HEK293 (cell line): Measurements from ENCODE around the gene ARL6IP5.

ENCODE experiments used
- GLIS1 ChIP-seq: fragments of 450-650 bp; formaldehyde crosslinking; IDR thresholded peaks from 2 replicates; pipeline ENCODE4 v1.5.1; 2016; ENCODE audit warnings: missing biosample characterization, missing genetic modification characterization
- MYNN ChIP-seq: fragments of 450-650 bp; formaldehyde crosslinking; IDR thresholded peaks from 2 replicates; pipeline ENCODE4 v1.5.1; 2016; ENCODE audit warnings: missing biosample characterization, missing genetic modification characterization, borderline replicate concordance
- PRDM1 ChIP-seq: fragments of 450-650 bp; formaldehyde crosslinking; IDR thresholded peaks from 2 replicates; pipeline ENCODE4; 2016; ENCODE audit warnings: missing biosample characterization, missing genetic modification characterization
- SCRT2 ChIP-seq: fragments of 450-650 bp; formaldehyde crosslinking; IDR thresholded peaks from 2 replicates; pipeline ENCODE4 v1.5.1; 2016; ENCODE audit warnings: missing biosample characterization, missing genetic modification characterization
- SP2 ChIP-seq: fragments of 450-650 bp; formaldehyde crosslinking; IDR thresholded peaks from 2 replicates; pipeline ENCODE4 v1.5.1; 2016; ENCODE audit warnings: missing biosample characterization, missing genetic modification characterization
- SP7 ChIP-seq: fragments of 450-650 bp; formaldehyde crosslinking; IDR thresholded peaks from 2 replicates; pipeline ENCODE4 v1.5.1; 2016; ENCODE audit warnings: missing biosample characterization, missing genetic modification characterization
- TRIM28 ChIP-seq: IDR thresholded peaks from 2 replicates; pipeline ENCODE4 v1.6.1; 2011; ENCODE audit warnings: low read length, control low read depth, borderline replicate concordance
- YY2 ChIP-seq: fragments of 450-650 bp; formaldehyde crosslinking; IDR thresholded peaks from 2 replicates; pipeline ENCODE4 v1.5.1; 2016; ENCODE audit warnings: missing biosample characterization, missing genetic modification characterization
- ZBTB1 ChIP-seq: fragments of 450-650 bp; formaldehyde crosslinking; IDR thresholded peaks from 2 replicates; pipeline ENCODE4 v1.5.1; 2016; ENCODE audit warnings: missing biosample characterization, missing genetic modification characterization
- ZFHX2 ChIP-seq: fragments of 450-650 bp; formaldehyde crosslinking; conservative IDR thresholded peaks from 2 replicates; pipeline ENCODE4 v1.5.1; 2016; ENCODE audit warnings: missing biosample characterization, missing genetic modification characterization
- ZNF2 ChIP-seq: fragments of 450-650 bp; formaldehyde crosslinking; IDR thresholded peaks from 2 replicates; pipeline ENCODE4 v1.5.1; 2016; ENCODE audit warnings: missing biosample characterization, missing genetic modification characterization
- ZNF214 ChIP-seq: fragments of 450-650 bp; formaldehyde crosslinking; IDR thresholded peaks from 2 replicates; pipeline ENCODE4 v1.5.1; 2017; ENCODE audit warnings: missing biosample characterization, mild to moderate bottlenecking, missing genetic modification characterization, borderline replicate concordance
- ZNF23 ChIP-seq: fragments of 450-650 bp; formaldehyde crosslinking; IDR thresholded peaks from 2 replicates; pipeline ENCODE4 v1.5.1; 2016; ENCODE audit warnings: missing biosample characterization, missing genetic modification characterization, borderline replicate concordance
- ZNF302 ChIP-seq: fragments of 450-650 bp; formaldehyde crosslinking; IDR thresholded peaks from 2 replicates; pipeline ENCODE4 v1.5.1; 2016; ENCODE audit warnings: missing biosample characterization, missing genetic modification characterization, low read depth
- ZNF335 ChIP-seq: fragments of 450-650 bp; formaldehyde crosslinking; conservative IDR thresholded peaks from 2 replicates; pipeline ENCODE4 v1.5.1; 2016; ENCODE audit warnings: missing biosample characterization, missing genetic modification characterization
- ZNF341 ChIP-seq: fragments of 450-650 bp; formaldehyde crosslinking; IDR thresholded peaks from 2 replicates; pipeline ENCODE4; 2016; ENCODE audit warnings: low read depth, missing biosample characterization, missing genetic modification characterization
- ZNF350 ChIP-seq: fragments of 450-650 bp; formaldehyde crosslinking; IDR thresholded peaks from 2 replicates; pipeline ENCODE4 v1.5.0; 2017; ENCODE audit warnings: missing biosample characterization, mild to moderate bottlenecking, missing genetic modification characterization
- ZNF394 ChIP-seq: fragments of 450-650 bp; formaldehyde crosslinking; IDR thresholded peaks from 2 replicates; pipeline ENCODE4 v1.5.1; 2016; ENCODE audit warnings: missing biosample characterization, missing genetic modification characterization, mild to moderate bottlenecking, moderate library complexity, borderline replicate concordance
- ZNF404 ChIP-seq: fragments of 450-650 bp; formaldehyde crosslinking; IDR thresholded peaks from 2 replicates; pipeline ENCODE4 v1.5.1; 2017; ENCODE audit warnings: missing biosample characterization, missing genetic modification characterization
- ZNF529 ChIP-seq: fragments of 450-650 bp; formaldehyde crosslinking; IDR thresholded peaks from 2 replicates; pipeline ENCODE4 v1.5.1; 2017; ENCODE audit warnings: missing genetic modification characterization, missing biosample characterization; ENCODE audit not compliant: insufficient replicate concordance
- ZNF560 ChIP-seq: fragments of 450-650 bp; formaldehyde crosslinking; IDR thresholded peaks from 2 replicates; pipeline ENCODE4 v1.5.1; 2017; ENCODE audit warnings: missing biosample characterization, missing genetic modification characterization, borderline replicate concordance
- ZNF610 ChIP-seq: fragments of 450-650 bp; formaldehyde crosslinking; IDR thresholded peaks from 2 replicates; pipeline ENCODE4 v1.5.1; 2016; ENCODE audit warnings: missing biosample characterization, missing genetic modification characterization, borderline replicate concordance
- ZNF623 ChIP-seq: fragments of 450-650 bp; formaldehyde crosslinking; IDR thresholded peaks from 2 replicates; pipeline ENCODE4 v1.5.1; 2016; ENCODE audit warnings: missing biosample characterization, missing genetic modification characterization
- ZNF654 ChIP-seq: fragments of 450-650 bp; formaldehyde crosslinking; IDR thresholded peaks from 2 replicates; pipeline ENCODE4 v1.5.1; 2016; ENCODE audit warnings: low read depth, missing biosample characterization, missing genetic modification characterization
- ZNF658 ChIP-seq: fragments of 450-650 bp; formaldehyde crosslinking; IDR thresholded peaks from 2 replicates; pipeline ENCODE4; 2016; ENCODE audit warnings: missing biosample characterization, missing genetic modification characterization
- ZNF660 ChIP-seq: fragments of 450-650 bp; IDR thresholded peaks from 2 replicates; pipeline ENCODE4 v1.5.1; 2018; ENCODE audit warnings: missing biosample characterization, mild to moderate bottlenecking, missing genetic modification characterization
- ZNF677 ChIP-seq: fragments of 450-650 bp; IDR thresholded peaks from 2 replicates; pipeline ENCODE4 v1.5.0; 2018; ENCODE audit warnings: missing biosample characterization, mild to moderate bottlenecking, missing genetic modification characterization, moderate library complexity
- ZNF777 ChIP-seq: fragments of 450-650 bp; formaldehyde crosslinking; IDR thresholded peaks from 2 replicates; pipeline ENCODE4 v1.5.1; 2017; ENCODE audit warnings: missing biosample characterization, missing genetic modification characterization, borderline replicate concordance
- ZNF792 ChIP-seq: fragments of 450-650 bp; formaldehyde crosslinking; IDR thresholded peaks from 2 replicates; pipeline ENCODE4 v1.5.1; 2016; ENCODE audit warnings: missing biosample characterization, missing genetic modification characterization
- ZNF830 ChIP-seq: fragments of 450-650 bp; IDR thresholded peaks from 2 replicates; pipeline ENCODE4 v1.5.0; 2018; ENCODE audit warnings: missing biosample characterization, missing genetic modification characterization, low read depth, mild to moderate bottlenecking, moderate library complexity
- TF ChIP-seq, protein P1 (sequence below): fragments of 450-650 bp; formaldehyde crosslinking; IDR thresholded peaks from 2 replicates; pipeline ENCODE4 v1.5.1; 2017; ENCODE audit warnings: missing biosample characterization, missing genetic modification characterization
- TF ChIP-seq, protein P2 (sequence below): fragments of 450-650 bp; formaldehyde crosslinking; IDR thresholded peaks from 2 replicates; pipeline ENCODE4 v1.5.1; 2016; ENCODE audit warnings: missing biosample characterization, missing genetic modification characterization, borderline replicate concordance
- TF ChIP-seq, protein P3 (sequence below): fragments of 450-650 bp; formaldehyde crosslinking; IDR thresholded peaks from 2 replicates; pipeline ENCODE4 v1.5.1; 2016; ENCODE audit warnings: missing biosample characterization, missing genetic modification characterization

Gene ARL6IP5

DNA sequence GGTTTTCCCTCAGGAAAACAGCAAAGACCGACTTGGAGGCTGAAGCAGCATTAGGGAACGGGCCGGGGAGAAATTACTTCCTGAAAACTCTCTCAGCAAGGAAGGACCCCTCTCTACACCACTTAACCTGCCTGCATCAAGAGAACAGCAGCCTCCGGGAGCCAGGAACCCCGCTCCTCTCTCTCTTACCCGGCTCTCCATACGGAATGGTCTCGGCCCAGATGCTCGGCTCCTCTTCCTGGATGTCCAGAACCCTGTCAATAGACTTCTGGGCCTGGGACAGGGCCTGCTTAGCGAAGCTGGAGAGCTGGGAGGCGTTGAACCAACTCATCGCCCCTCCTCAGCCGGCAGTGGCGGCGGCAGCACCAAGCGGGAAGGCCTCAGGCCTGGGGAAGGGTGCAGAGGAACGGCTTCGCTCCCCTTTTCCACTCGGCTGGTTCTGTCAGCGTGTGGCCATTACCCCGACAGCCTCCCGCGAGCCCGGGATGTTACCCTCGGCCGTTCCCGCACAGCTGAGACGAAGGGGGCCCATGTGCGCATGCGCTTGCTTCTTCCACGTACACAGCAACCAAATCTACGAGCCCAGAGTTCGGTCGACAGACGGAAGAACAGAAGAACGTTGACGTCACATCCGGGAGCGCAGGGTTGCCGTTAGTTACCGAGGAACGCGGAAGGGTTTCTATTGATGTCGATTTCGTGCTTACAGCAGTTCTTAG lies 32.8 kb upstream of the ARL6IP5 start, which contains the start of gene TMF1 (continued):
- TF ChIP-seq ZNF560 (tag by site-specific recombination): no peak
- TF ChIP-seq ZFHX2 (tag by site-specific recombination): no peak
- TF ChIP-seq, protein P1, sequence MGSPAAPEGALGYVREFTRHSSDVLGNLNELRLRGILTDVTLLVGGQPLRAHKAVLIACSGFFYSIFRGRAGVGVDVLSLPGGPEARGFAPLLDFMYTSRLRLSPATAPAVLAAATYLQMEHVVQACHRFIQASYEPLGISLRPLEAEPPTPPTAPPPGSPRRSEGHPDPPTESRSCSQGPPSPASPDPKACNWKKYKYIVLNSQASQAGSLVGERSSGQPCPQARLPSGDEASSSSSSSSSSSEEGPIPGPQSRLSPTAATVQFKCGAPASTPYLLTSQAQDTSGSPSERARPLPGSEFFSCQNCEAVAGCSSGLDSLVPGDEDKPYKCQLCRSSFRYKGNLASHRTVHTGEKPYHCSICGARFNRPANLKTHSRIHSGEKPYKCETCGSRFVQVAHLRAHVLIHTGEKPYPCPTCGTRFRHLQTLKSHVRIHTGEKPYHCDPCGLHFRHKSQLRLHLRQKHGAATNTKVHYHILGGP (tag by site-specific recombination): no peak
- no peak for TF ChIP-seq ZNF2 (tag by site-specific recombination)
- TF ChIP-seq ZBTB1 (tag by site-specific recombination): no peak
- no peak for TF ChIP-seq ZNF214 (tag by site-specific recombination)
- no peak for TF ChIP-seq YY2 (tag by site-specific recombination)
- TF ChIP-seq SP7 (tag by site-specific recombination): peak; percentile 9; the same call in 1 of the 2 replicates
- TF ChIP-seq, protein P2, sequence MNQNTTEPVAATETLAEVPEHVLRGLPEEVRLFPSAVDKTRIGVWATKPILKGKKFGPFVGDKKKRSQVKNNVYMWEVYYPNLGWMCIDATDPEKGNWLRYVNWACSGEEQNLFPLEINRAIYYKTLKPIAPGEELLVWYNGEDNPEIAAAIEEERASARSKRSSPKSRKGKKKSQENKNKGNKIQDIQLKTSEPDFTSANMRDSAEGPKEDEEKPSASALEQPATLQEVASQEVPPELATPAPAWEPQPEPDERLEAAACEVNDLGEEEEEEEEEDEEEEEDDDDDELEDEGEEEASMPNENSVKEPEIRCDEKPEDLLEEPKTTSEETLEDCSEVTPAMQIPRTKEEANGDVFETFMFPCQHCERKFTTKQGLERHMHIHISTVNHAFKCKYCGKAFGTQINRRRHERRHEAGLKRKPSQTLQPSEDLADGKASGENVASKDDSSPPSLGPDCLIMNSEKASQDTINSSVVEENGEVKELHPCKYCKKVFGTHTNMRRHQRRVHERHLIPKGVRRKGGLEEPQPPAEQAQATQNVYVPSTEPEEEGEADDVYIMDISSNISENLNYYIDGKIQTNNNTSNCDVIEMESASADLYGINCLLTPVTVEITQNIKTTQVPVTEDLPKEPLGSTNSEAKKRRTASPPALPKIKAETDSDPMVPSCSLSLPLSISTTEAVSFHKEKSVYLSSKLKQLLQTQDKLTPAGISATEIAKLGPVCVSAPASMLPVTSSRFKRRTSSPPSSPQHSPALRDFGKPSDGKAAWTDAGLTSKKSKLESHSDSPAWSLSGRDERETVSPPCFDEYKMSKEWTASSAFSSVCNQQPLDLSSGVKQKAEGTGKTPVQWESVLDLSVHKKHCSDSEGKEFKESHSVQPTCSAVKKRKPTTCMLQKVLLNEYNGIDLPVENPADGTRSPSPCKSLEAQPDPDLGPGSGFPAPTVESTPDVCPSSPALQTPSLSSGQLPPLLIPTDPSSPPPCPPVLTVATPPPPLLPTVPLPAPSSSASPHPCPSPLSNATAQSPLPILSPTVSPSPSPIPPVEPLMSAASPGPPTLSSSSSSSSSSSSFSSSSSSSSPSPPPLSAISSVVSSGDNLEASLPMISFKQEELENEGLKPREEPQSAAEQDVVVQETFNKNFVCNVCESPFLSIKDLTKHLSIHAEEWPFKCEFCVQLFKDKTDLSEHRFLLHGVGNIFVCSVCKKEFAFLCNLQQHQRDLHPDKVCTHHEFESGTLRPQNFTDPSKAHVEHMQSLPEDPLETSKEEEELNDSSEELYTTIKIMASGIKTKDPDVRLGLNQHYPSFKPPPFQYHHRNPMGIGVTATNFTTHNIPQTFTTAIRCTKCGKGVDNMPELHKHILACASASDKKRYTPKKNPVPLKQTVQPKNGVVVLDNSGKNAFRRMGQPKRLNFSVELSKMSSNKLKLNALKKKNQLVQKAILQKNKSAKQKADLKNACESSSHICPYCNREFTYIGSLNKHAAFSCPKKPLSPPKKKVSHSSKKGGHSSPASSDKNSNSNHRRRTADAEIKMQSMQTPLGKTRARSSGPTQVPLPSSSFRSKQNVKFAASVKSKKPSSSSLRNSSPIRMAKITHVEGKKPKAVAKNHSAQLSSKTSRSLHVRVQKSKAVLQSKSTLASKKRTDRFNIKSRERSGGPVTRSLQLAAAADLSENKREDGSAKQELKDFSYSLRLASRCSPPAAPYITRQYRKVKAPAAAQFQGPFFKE (tag by site-specific recombination): no peak
- peak; percentile 65 for TF ChIP-seq SP2 (tag by site-specific recombination)
- TF ChIP-seq ZNF350 (tag by site-specific recombination): no peak
- no peak for TF ChIP-seq ZNF677 (tag by site-specific recombination)
- TF ChIP-seq GLIS1 (tag by site-specific recombination): no peak
- no peak for TF ChIP-seq ZNF302 (tag by site-specific recombination)
- no peak for TF ChIP-seq ZNF654 (tag by site-specific recombination)
- no peak for TF ChIP-seq ZNF792 (tag by site-specific recombination)
- TF ChIP-seq ZNF394: no peak
- no peak for TF ChIP-seq ZNF830 (tag by site-specific recombination)
- TF ChIP-seq MYNN (tag by site-specific recombination): no peak
- TF ChIP-seq, protein P3, sequence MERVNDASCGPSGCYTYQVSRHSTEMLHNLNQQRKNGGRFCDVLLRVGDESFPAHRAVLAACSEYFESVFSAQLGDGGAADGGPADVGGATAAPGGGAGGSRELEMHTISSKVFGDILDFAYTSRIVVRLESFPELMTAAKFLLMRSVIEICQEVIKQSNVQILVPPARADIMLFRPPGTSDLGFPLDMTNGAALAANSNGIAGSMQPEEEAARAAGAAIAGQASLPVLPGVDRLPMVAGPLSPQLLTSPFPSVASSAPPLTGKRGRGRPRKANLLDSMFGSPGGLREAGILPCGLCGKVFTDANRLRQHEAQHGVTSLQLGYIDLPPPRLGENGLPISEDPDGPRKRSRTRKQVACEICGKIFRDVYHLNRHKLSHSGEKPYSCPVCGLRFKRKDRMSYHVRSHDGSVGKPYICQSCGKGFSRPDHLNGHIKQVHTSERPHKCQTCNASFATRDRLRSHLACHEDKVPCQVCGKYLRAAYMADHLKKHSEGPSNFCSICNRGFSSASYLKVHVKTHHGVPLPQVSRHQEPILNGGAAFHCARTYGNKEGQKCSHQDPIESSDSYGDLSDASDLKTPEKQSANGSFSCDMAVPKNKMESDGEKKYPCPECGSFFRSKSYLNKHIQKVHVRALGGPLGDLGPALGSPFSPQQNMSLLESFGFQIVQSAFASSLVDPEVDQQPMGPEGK (tag by site-specific recombination): no peak
- TF ChIP-seq PRDM1 (tag by site-specific recombination): no peak
- no peak for TF ChIP-seq ZNF23
- TF ChIP-seq ZNF660 (tag by site-specific recombination): no peak; the same call in 1 of the 2 replicates
- no peak for TF ChIP-seq ZNF529 (tag by site-specific recombination)
- TF ChIP-seq ZNF777 (tag by site-specific recombination): no peak
- TF ChIP-seq ZNF335 (tag by site-specific recombination): peak; percentile 80
- TF ChIP-seq SCRT2 (tag by site-specific recombination): no peak
- no peak for TF ChIP-seq ZNF404
- no peak; the same call in 1 of the 2 replicates for TF ChIP-seq TRIM28
- no peak for TF ChIP-seq ZNF658 (tag by site-specific recombination)
- TF ChIP-seq ZNF610: no peak
- TF ChIP-seq ZNF623 (tag by site-specific recombination): no peak
- peak; percentile 91 for TF ChIP-seq ZNF341
